IPS-NIHi11 (cell line): Measurements from ENCODE around the gene BEAN1.
"Not testable (repeated sequence)": the region's sequence is repeated elsewhere in the genome, so short reads cannot be mapped to it uniquely, and the experiment has no call there.

Experiments
- DNase-seq: peaks from one replicate; pipeline ENCODE4 v3.0.0; 2012; ENCODE audit warnings: mixed read lengths, low spot score

BEAN1 gene

DNA sequence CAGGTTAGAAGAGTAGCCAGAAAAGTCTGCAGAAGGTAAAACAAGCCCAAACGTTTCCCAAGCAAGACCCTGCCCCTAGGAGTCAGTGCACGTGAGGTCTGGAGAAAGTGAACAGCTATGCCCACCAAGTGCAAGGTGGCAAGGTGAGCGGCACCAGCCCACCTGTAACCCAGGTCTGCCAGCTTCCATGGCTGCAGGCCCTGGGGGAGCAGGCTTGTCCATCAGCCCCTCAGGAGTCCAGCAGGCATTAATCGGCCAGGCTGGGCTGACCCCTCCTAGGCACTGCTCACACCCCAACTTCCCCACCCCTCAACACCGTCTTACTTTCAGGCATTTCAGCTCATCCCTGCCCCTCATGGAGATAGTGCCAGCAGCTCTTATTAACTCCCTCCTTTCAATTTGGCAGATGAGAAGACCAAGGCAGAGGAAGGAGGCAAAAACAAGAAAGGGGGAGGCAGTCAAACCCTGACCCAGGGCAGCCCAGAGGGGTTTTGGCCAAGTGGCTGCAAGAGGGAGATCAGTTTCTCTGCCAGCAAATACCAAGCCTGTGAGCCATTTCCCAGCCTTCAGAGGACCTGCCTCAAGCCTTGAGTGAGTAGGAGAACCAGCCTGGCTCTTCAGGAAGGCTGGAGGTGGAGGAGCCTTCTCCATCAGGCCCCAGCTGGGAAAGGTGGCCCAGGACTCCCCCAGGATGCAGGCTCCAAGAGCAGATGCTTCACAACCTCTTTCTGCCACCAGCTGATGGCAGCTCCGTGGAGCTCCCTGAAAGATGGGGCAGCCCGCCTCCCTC is 14.7 kb downstream of the BEAN1 start:
- no peak for DNase-seq

- DNase-seq = no peak
Measured at GRCh38 chr16:66442502-66443268, 15.6 kb downstream of the BEAN1 start.

- no peak for DNase-seq
Measured at GRCh38 chr16:66443269-66443652, 16.2 kb downstream of the BEAN1 start.

- no peak for DNase-seq
Measured at GRCh38 chr16:66444049-66444481, 17.0 kb downstream of the BEAN1 start.

GRCh38 chr16:66446737-66447136 is 19.6 kb downstream of the BEAN1 start:
- no peak for DNase-seq

DNA sequence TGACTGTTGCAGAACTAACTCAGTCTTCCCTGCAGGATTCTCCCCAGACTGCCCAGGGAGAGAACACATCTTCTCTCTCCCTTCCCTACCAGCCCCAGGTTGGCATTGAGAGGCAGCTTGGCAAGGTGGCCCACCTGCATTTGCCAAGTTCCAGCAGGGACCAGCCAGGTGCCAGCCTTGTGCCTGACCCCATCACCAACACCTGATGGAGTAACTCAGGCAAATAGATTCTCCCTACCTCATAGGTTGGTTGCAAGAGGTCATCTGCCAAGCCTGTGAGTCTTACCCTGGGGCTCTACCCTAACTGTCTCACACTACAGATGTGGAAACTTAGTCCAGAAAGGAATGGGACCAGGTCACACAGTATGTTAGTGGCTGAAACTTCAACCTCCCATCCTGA is 20.4 kb downstream of the BEAN1 start:
- no peak for DNase-seq

GRCh38 chr16:66451548-66451947 is 24.5 kb downstream of the BEAN1 start:
- no peak for DNase-seq

DNA sequence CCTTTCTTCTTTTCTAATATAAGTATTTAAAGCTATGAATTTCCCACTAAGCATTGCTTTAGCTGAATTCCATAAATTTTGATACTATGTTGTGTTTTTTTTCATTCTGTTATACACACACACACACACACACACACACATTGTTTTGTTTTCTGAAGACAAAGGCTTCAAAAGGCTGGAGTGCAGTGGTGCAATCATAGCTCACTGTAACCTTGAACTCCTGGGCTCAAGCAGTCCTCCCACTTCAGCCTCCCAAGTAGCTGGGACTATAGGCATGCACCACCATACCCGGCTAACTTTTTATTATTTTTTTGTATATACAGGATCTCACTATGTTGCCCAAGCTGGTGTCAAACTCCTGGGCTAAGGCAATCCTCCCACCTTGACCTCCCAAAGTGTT is 26.1 kb downstream of the BEAN1 start:
- not testable (repeated sequence) for DNase-seq

DNA sequence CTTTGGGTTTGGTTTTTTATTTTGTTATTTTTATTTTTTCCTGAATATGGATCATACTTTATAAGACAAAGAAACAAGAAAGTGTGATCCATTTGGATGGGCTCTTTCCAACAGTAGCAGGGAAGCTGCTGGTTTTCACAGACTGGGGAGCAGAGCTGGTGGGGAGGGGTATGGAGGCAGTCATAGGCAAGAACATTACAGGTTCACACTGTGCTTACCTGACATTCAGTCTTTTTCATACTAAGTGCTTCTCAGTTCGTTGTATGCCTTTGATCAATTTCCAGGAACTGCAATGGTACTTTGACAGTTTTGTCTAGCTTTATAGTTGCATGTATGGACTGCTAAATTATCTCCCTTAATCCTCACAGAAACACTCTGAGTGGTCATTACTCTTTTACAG is 27.7 kb downstream of the BEAN1 start:
- DNase-seq = no peak

GRCh38 chr16:66455970-66456369 is 28.9 kb downstream of the BEAN1 start:
- DNase-seq = no peak

DNA sequence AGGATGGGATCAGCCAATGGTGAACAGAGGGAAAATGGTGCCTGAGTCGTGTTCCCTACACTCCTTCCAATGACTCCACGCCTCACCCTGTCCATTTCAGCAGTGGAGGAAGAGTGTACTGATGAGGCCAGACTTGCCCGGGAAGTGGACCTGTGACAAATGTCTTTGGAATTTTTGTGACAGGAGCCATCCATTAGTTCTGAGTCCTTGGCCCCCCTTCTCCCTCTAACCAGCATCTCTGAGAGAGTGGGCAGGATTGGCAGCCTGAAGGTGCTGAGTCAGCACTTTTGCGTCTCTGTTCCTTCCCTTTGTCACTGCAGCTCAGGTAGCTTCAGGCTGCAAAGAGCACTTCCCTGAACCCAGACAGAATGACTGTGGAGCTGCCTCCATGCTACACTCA is 30.8 kb downstream of the BEAN1 start:
- no peak for DNase-seq

GRCh38 chr16:66458292-66458691 is 31.2 kb downstream of the BEAN1 start:
- no peak for DNase-seq

- no peak for DNase-seq
Measured at GRCh38 chr16:66458853-66459252, 31.8 kb downstream of the BEAN1 start.

DNA sequence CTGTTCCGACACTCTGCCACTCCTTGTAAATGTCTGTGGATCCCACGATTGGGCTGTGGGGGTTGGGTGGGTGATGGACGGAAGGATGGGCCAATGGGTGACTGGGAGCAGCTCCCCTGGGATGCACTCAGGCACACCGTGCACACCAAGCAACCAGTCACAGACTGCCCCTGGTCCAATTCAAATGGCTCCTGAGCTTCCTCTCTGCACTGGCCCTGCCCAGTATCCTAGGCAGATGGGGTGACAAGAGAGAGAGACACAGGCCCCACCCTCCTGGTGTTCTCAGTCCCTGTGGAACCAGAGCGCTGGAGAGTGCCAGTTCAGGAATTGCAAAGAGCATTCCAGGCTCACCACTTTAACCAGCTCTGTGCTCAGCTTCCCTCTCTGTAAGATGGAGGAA is 32.8 kb downstream of the BEAN1 start:
- peak; percentile 69 for DNase-seq

- no peak for DNase-seq
Measured at GRCh38 chr16:66460703-66461102, 33.6 kb downstream of the BEAN1 start.

DNA sequence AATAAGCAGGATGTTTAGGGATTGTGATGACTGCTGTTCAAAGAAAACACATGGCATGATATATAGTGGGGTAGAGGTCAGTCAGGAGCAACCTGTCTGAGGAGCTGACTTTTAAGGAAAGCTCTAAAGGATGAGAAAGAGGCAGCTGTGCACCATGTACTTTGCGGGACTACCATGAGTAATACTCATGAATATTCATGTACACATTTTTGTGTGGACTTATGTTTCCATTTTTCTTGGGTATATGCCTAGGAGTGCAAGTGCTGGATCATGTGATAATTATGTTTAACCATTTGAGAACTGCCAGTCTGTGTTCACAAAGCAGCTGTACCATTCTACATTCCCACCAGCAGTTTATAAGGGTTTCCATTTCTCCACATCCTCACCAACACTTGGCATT is 35.8 kb downstream of the BEAN1 start:
- no peak for DNase-seq

DNA sequence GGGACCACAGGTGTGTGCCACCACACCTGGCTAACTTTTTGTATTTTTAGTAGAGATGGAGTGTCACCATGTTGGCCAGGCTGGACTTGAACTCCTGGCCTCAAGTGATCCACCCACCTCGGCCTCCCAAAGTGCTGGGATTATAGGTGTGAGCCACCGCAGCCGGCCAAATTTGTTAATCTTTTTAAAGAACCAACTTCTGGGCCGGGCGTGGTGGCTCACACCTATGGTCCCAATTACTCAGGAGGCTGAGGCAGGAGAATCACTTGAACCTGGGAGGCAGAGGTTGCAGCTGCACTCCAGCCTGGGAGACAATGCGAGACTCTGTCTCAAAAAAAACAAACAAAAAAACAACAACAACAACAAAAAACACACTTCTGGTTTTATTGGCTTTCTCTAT is 38.9 kb downstream of the BEAN1 start:
- DNase-seq = not testable (repeated sequence)

DNA sequence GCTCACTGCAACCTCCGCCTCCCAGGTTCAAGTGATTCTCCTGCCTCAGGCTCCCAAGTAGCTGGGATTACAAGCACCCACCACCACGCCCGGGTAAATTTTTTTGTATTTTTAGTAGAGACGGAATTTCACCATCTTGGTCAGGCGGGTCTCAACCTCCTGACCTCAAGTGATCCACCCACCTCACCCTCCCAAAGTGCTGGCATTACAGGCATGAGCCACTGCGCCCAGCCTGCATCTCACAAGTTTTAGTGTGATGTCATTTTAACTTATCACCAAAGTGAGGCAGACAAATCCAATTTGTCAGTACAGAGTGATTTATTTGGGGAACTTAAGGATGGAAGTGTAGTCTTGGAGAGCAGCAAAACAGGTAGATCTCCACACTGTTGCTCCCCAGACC is 39.5 kb downstream of the BEAN1 start:
- not testable (repeated sequence) for DNase-seq

- no peak for DNase-seq
Measured at GRCh38 chr16:66467611-66468010, 40.5 kb downstream of the BEAN1 start.

DNA sequence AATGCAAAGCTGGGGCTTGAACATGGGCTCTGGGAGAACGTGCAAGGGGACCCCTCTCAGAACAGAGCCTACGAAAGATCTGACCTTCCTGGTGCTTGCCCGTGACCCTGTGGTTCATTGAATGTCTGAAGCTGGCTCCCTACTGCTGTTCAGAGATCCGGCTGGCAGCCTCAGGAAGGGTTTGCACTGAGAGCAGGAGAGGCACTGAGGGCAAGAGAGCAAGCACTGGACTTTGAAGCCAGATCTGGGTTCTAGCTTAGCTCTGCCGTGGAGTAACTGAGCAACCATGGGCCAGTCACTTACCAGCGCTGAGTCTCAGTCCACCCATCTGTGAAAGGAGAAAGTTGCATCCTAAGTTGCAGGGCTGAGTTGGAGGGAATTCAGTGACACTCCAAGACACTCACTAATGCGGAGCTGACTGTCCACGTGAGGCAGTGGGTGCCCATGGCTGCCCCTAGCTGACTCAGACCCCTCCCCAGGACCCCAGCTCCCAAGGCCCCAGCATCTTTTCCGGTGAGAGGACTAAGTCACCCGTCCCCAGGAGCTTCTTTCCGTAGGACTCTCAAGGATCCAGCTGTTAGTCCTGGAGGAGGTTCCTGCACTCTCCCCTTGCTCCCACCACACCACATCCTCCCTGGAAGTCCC is 41.3 kb downstream of the BEAN1 start:
- no peak for DNase-seq

DNA sequence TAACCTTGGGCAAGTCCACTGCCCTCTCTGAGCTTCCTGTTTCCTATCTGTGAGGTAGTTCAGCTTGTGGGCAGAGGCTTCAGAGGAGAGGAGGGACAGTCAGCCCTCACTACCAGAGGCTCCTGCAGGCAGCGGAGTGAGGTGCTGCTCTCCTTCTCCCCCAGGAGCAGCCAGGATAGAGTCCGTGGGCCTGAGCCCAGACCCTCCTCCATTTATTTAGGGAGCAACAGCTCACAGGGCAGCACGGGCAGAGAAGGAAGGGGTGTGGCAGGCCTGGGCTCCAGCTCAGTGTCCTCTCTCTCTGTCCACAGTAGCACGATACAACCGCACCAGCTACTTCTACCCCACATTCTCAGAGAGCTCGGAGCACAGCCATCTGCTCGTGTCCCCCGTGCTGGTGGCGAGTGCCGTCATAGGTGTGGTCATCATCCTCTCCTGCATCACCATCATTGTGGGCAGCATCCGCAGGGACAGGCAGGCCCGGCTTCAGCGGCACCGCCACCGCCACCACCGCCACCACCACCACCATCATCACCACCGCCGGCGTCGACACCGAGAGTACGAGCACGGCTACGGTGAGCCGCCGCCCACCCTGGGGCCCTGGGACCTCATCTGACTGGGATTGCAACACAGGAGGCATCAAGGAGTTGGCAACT is 42.3 kb downstream of the BEAN1 start:
- no peak for DNase-seq

DNA sequence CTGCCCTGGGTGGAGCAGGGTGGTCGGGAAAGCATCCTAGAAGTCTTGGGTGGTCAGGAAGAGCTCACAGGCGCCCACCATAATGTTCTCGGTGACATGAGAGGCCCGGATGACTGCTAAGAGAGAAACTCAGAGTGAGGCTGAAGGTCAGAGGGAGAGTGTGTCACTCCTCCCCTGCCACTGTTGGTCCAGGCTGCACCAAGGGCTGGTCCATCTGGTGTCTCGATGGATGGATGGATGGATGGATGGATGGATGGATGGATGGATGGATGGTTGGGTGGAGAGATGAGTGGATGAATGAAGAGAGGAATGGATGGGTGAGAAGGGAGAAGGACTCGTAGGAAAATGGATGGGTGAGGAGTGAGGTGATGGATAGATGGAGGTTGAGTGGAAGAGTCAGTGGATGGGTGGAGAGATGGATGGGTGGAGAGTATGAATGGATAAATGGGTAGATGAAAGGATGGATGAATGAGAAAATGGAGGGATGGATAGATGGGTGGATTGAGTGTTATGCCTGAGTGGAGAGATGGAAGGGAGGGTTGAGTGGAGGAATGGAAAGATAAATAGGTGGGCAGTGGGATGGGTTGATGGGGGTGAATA is 43.0 kb downstream of the BEAN1 start:
- no peak for DNase-seq
